SKM-1 treated with dmso at 0.1 percent for 144 hours (cell line): Measurements from ENCODE around the gene YAP1.

Experiments used
- DNase-seq: peaks from one replicate; lab custom pipeline; 2025; ENCODE audit not compliant: unreplicated experiment; lab: John Stamatoyannopoulos, UW

YAP1 gene

GRCh38 chr11:102116453-102117205 lies 6.4 kb downstream of the YAP1 start:
- no peak for DNase-seq

- no peak for DNase-seq
Observed at GRCh38 chr11:102117472-102118113, 7.3 kb downstream of the YAP1 start.

GRCh38 chr11:102118937-102119336 lies 8.7 kb downstream of the YAP1 start:
- DNase-seq, result no peak

- DNase-seq, result no peak
Observed at GRCh38 chr11:102119997-102120396, 9.8 kb downstream of the YAP1 start.

GRCh38 chr11:102120437-102120973 lies 10.3 kb downstream of the YAP1 start:
- DNase-seq, result no peak

- DNase-seq, result no peak
Observed at GRCh38 chr11:102121329-102121728, 11.1 kb downstream of the YAP1 start.

- DNase-seq, result no peak
Observed at GRCh38 chr11:102134597-102134996, 24.4 kb downstream of the YAP1 start.

- DNase-seq, result no peak
Observed at GRCh38 chr11:102135256-102135655, 25.0 kb downstream of the YAP1 start.

GRCh38 chr11:102138223-102138622 lies 28.0 kb downstream of the YAP1 start:
- DNase-seq, result no peak

- DNase-seq, result no peak
Observed at GRCh38 chr11:102138670-102139069, 28.4 kb downstream of the YAP1 start.

GRCh38 chr11:102139081-102139498 lies 28.8 kb downstream of the YAP1 start:
- no peak for DNase-seq

- DNase-seq, result no peak
Observed at GRCh38 chr11:102142333-102142732, 32.1 kb downstream of the YAP1 start.

- no peak for DNase-seq
Observed at GRCh38 chr11:102143867-102144266, 33.6 kb downstream of the YAP1 start.

- DNase-seq, result no peak
Observed at GRCh38 chr11:102144357-102145355, 34.4 kb downstream of the YAP1 start.

GRCh38 chr11:102147015-102147414 lies 36.8 kb downstream of the YAP1 start:
- no peak for DNase-seq

- no peak for DNase-seq
Observed at GRCh38 chr11:102147632-102148031, 37.4 kb downstream of the YAP1 start.

- no peak for DNase-seq
Observed at GRCh38 chr11:102148059-102148458, 37.8 kb downstream of the YAP1 start.

GRCh38 chr11:102151784-102152525 lies 41.7 kb downstream of the YAP1 start:
- DNase-seq, result no peak

- DNase-seq, result no peak
Observed at GRCh38 chr11:102153082-102153481, 42.8 kb downstream of the YAP1 start.

GRCh38 chr11:102154806-102155205 lies 44.6 kb downstream of the YAP1 start:
- DNase-seq, result no peak
